ENCODE data around the gene EXOC3.

DNA sequence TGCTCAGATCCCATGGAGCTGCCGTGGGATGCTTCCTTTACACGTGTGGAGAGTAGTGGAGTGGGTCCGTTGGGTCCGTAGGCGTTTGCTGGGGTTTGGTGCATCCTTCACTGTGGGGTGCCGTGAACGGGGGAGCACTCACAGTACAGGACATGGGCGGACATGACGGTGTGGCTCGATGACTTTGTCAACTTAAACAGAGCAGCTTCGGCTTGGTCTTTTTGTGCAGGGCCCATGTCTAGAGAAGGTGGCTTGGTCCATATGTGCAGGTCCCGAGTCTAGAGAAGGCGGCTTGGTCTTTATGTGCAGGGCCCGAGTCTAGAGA lies 26.4 kb upstream of the EXOC3 start:
- TF ChIP-seq, protein P1, sequence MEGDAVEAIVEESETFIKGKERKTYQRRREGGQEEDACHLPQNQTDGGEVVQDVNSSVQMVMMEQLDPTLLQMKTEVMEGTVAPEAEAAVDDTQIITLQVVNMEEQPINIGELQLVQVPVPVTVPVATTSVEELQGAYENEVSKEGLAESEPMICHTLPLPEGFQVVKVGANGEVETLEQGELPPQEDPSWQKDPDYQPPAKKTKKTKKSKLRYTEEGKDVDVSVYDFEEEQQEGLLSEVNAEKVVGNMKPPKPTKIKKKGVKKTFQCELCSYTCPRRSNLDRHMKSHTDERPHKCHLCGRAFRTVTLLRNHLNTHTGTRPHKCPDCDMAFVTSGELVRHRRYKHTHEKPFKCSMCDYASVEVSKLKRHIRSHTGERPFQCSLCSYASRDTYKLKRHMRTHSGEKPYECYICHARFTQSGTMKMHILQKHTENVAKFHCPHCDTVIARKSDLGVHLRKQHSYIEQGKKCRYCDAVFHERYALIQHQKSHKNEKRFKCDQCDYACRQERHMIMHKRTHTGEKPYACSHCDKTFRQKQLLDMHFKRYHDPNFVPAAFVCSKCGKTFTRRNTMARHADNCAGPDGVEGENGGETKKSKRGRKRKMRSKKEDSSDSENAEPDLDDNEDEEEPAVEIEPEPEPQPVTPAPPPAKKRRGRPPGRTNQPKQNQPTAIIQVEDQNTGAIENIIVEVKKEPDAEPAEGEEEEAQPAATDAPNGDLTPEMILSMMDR (conservative IDR thresholded peaks at IDR 0.05; ENCODE audit: low read length) = no peak
- TF ChIP-seq EZH2phosphoT487 (IDR thresholded peaks at IDR 0.05; ENCODE audit: borderline replicate concordance, low read depth, low read length) = no peak

Data from OCI-LY7 (cell line).